Panc1 (cell line): ENCODE data around the gene OR9A2. TPM values are rescaled to one million over a fixed set of nuclear protein-coding genes. Genes with fewer than 3 reads are reported as not detected.

Experiments
- ATAC-seq: fragments of 200-7000 bp; cut with Tn5 transposase; 2 replicates; pipeline ENCODE4 v1.9.1; 2020; ENCODE audit warnings: mild to moderate bottlenecking, moderate library complexity
- BruUV-seq: library from RNA; stranded (reverse); fragments of 400-500 nt; replicated peaks from 2 replicates; lab custom pipeline; 2021; lab: Mats Ljungman, UMichigan
- CTCF ChIA-PET: fragments of 300-600 bp; sonication (Branson Sonifier 250); formaldehyde crosslinking; loops from one replicate; lab custom pipeline; 2022; ENCODE audit warnings: antibody characterized with exemption; lab: Charles Lee
- POLR2A ChIA-PET: fragments of 300-600 bp; sonication (Branson Sonifier 250); formaldehyde crosslinking; loops from one replicate; lab custom pipeline; 2022; ENCODE audit warnings: antibody characterized with exemption; lab: Charles Lee
- DNase-seq: peaks from one replicate; pipeline ENCODE4 v3.0.0-alpha.2; 2010; ENCODE audit warnings: low read depth, low spot score
- H3K27ac ChIP-seq: 2 replicates; pipeline ENCODE4 v1.5.1; 2011; ENCODE audit warnings: mild to moderate bottlenecking, low read length, inconsistent platforms
- H3K27me3 ChIP-seq: fragments of 200-500 bp; sonication (Bioruptor generic); 2 replicates; pipeline ENCODE4 v1.6.0; 2014; ENCODE audit warnings: low read length, inconsistent platforms; ENCODE audit not compliant: control insufficient read depth, insufficient read depth
- H3K36me3 ChIP-seq: fragments of 200-500 bp; sonication (Bioruptor generic); 2 replicates; pipeline ENCODE4 v1.5.1; 2014; ENCODE audit warnings: inconsistent platforms, mild to moderate bottlenecking, low read length, moderate library complexity; ENCODE audit not compliant: control insufficient read depth, insufficient read depth
- H3K4me1 ChIP-seq: 2 replicates; pipeline ENCODE4 v1.5.1; 2011; ENCODE audit warnings: inconsistent platforms, mild to moderate bottlenecking, low read length, moderate library complexity; ENCODE audit not compliant: control insufficient read depth, insufficient read depth
- H3K4me3 ChIP-seq, 2 experiments: 2 replicates each; pipeline ENCODE4 v1.5.1; 2011 to 2012; ENCODE audit warnings: low read depth in 2 of 2, low read length in 2 of 2, mild to moderate bottlenecking in 2 of 2, inconsistent platforms in 1 of 2, moderate library complexity in 1 of 2
- H3K9me3 ChIP-seq: fragments of 200-500 bp; sonication (Bioruptor generic); 2 replicates; pipeline ENCODE4 v1.5.1; 2014; ENCODE audit warnings: low read depth, mild to moderate bottlenecking, inconsistent platforms, low read length, moderate library complexity; ENCODE audit not compliant: control insufficient read depth, insufficient read depth
- CTCF ChIP-seq: fragments of 450-650 bp; IDR thresholded peaks from 2 replicates; pipeline ENCODE4 v1.5.1; 2017; ENCODE audit warnings: mild to moderate bottlenecking
- POLR2AphosphoS5 ChIP-seq: IDR thresholded peaks from 2 replicates; pipeline ENCODE4 v1.6.1; 2012; ENCODE audit warnings: mild to moderate bottlenecking, low read depth, low read length, moderate library complexity
- REST ChIP-seq, 2 experiments: IDR thresholded peaks; 2 replicates each; pipeline ENCODE4 v1.6.1; 2011 to 2012; ENCODE audit warnings: low read depth in 2 of 2, control low read depth in 1 of 2, low read length in 1 of 2, mild to moderate bottlenecking in 1 of 2, moderate library complexity in 1 of 2; ENCODE audit not compliant: insufficient read depth in 1 of 2
- SIN3A ChIP-seq: IDR thresholded peaks from 2 replicates; pipeline ENCODE4 v1.6.1; 2012; ENCODE audit warnings: low read depth, mild to moderate bottlenecking, low read length, moderate library complexity, borderline replicate concordance; ENCODE audit not compliant: insufficient read depth
- TCF7L2 ChIP-seq: IDR thresholded peaks from 2 replicates; pipeline ENCODE4 v1.6.1; 2011; ENCODE audit warnings: mild to moderate bottlenecking, low read depth, low read length, inconsistent platforms
- in situ Hi-C: cut with HindIII; loops from 2 replicates; pipeline ENCODE4 v1.10.0; 2016; ENCODE audit warnings: low sequenced_read_pairs, low pct_unique_long_range_greater_than_20kb
- intact Hi-C: fragments of 100-400 bp; cut with micrococcal nuclease; formaldehyde crosslinking; loops from one replicate; pipeline ENCODE4 v1.10.0; 2022; ENCODE audit not compliant: unreplicated experiment
- total RNA-seq: library from RNA; stranded (reverse); gene quantifications from one replicate; pipeline ENCODE4 v1.2.1, GENCODE V29; 2021; ENCODE audit not compliant: unreplicated experiment

Gene OR9A2
- total RNA-seq, 1 experiment from 2014 or later: not detected

GRCh38 chr7:143040209-143040715 is 13.3 kb upstream of the OR9A2 start:
- no peak for DNase-seq
- no peak for TF ChIP-seq SIN3A
- no peak for TF ChIP-seq POLR2AphosphoS5
- no peak for TF ChIP-seq CTCF
- no peak for TF ChIP-seq TCF7L2
- TF ChIP-seq REST (IDR thresholded peaks at IDR 0.05; ENCODE audit: insufficient read depth in 1 of 2, low read depth in 2 of 2, low read length in 1 of 2): no peak
- H3K36me3 ChIP-seq: no peaks in the 10 kb centered on the region
- in situ Hi-C loops (no loop called here), intact Hi-C loops (no loop called here)
- H3K4me3 ChIP-seq: no peak overlapping the region
- no peak overlapping the region for H3K27ac ChIP-seq
- ATAC-seq: no peak
- POLR2A ChIA-PET: no interaction called here
- H3K4me1 ChIP-seq: no peaks in the 10 kb centered on the region
- no peaks in the 10 kb centered on the region for H3K27me3 ChIP-seq
- no peaks in the 10 kb centered on the region for H3K9me3 ChIP-seq
- BruUV-seq: no TSS peak
- CTCF ChIA-PET: no interaction called here

- in situ Hi-C loops: no loop called here
- no peak for ATAC-seq
These were observed 11.7 kb upstream of the OR9A2 start for GRCh38 chr7:143038635-143039034.

More at GRCh38 chr7:143038635-143039034, 11.7 kb upstream of the OR9A2 start:
- ChIA-PET POLR2A (no interaction called here), CTCF (no interaction called here)
- Histone ChIP-seq H3K4me1 (no peaks in the 10 kb centered on the region), H3K4me3 (no peak overlapping the region), H3K9me3 (no peaks in the 10 kb centered on the region), H3K27me3 (no peaks in the 10 kb centered on the region), H3K36me3 (no peaks in the 10 kb centered on the region), H3K27ac (no peak overlapping the region)
- no peak for DNase-seq
- BruUV-seq: no TSS peak
- TF ChIP-seq TCF7L2: no peak
- TF ChIP-seq POLR2AphosphoS5: no peak
- no peak for TF ChIP-seq REST (IDR thresholded peaks at IDR 0.05; ENCODE audit: insufficient read depth in 1 of 2, low read depth in 2 of 2, low read length in 1 of 2)
- TF ChIP-seq SIN3A: no peak
- TF ChIP-seq CTCF: no peak
- intact Hi-C loops: no loop called here
